GM21619 (cell line): ENCODE data around the gene SLC44A5.
"Not testable (repeated sequence)": the region's sequence is repeated elsewhere in the genome, so short reads cannot be mapped to it uniquely, and the experiment has no call there.

Experiments used
- ATAC-seq: cut with Tn5 transposase; IDR thresholded peaks from one replicate; pipeline ENCODE4 v1.9.1; 2021; ENCODE audit not compliant: unreplicated experiment

SLC44A5 gene

DNA sequence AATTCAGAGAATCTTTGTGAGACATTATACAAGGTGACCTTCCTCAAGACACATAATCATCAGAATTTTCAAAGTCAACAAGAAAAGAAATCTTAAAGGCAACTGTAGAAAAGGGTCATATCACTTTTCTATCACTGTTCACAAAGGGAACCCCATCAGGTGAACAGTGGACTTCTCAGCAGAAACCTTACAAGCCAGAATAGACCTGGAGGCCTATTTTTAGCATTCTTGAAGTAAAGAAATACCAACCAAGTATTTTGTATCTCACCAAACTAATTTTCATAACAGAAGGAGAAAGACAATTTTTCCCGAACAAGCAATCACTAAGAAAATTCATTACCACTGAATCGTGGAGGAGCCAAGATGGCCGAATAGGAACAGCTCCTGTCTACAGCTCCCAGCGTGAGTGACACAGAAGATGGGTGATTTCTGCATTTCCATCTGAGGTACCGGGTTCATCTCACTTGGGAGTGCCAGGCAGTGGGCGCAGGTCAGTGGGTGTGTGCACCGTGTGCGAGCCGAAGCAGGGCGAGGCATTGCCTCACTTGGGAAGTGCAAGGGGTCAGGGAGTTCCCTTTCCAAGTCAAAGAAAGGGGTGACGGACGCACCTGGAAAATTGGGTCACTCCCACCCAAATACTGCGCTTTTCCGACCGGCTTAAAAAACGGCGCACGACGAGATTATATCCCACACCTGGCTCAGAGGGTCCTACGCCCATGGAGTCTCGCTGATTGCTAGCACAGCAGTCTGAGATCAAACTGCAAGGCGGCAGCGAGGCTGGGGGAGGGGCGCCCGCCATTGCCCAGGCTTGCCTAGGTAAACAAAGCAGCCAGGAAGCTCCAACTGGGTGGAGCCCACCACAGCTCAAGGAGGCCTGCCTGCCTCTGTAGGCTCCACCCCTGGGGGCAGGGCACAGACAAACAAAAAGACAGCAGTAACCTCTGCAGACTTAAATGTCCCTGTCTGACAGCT, 235.2 kb downstream of the SLC44A5 start:
- ATAC-seq, result not testable (repeated sequence)

GRCh38 chr1:75373542-75374159, 237.3 kb downstream of the SLC44A5 start:
- ATAC-seq, result no peak

DNA sequence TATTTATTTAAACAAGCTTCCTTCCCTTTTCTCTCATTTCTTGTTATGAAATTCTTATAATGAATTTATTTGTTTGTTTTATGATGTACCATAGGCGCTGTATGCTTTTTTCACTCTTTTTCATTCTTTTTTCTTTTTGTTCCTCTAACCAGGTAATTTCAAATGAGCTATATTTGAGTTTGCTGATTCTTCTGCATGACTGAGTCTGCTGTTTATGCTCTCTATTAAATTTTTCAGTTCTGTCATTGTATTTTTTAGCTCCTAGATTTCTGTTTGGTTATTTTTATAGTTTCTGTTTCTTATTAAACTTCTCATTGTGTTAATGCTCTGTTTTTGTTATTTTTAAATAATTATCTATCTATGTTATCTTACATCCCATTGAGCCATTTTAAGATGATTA, 244.3 kb downstream of the SLC44A5 start:
- ATAC-seq, result no peak

GRCh38 chr1:75361260-75361659, 249.7 kb downstream of the SLC44A5 start:
- no peak for ATAC-seq

DNA sequence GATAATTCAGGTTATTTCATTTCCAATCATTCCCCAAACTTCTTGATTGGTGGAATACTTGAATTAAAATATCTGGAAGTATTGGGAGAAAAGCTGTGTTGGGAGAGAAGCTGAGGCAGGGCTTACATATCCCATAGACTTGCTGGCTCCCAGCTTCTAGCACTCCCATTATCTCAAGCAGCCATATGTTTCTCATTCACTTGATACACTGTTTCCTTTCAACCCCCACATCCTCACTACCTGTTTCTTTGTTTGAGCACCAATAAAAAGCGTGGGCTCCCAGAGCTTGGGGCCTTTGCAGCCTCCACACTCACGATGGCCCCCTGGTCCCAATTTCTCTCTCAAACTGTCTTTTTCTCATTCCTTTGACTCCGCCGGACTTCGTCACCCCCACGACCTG, 256.6 kb downstream of the SLC44A5 start:
- not testable (repeated sequence) for ATAC-seq

- no peak for ATAC-seq
These were observed 257.9 kb downstream of the SLC44A5 start for GRCh38 chr1:75353051-75353450.

GRCh38 chr1:75345538-75346292, 265.2 kb downstream of the SLC44A5 start:
- ATAC-seq, result no peak

DNA sequence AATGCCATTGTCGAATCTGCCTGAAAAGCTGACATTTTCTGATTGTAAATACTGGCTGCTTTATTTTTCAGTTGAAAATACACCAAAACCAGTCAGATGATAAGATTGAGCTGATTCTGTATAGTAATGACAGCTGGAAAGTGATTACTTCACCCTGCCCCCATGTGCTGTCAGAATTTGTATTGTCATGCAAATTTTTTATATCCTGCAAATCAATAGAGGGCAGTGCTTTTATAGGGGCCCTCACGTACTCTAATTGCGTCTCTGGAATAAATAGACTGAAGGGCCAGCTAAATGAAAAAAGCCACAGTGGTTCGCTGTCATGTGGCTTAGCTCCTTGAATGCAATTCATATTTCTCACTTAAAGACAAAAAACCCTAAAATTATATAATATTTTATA, 268.1 kb downstream of the SLC44A5 start:
- no peak for ATAC-seq

DNA sequence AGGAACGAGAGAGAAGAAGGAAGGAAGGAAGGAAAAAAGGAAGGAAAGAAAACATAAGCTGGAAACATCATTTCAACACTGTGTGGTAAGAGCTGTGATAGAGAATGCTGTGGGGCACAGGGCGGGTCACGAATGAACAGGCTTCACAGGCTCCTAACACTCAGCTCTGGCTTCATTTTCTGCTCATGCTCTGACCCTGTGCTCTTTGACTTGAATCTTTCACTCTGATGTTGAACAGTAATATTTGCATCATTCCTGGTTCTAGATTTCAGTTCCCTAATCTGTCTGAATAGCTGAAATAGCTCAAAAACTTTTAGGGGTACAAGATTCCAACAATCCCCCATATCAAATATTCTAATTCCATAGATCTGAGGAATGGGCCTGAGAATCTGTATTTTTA, 269.4 kb downstream of the SLC44A5 start:
- no peak for ATAC-seq

DNA sequence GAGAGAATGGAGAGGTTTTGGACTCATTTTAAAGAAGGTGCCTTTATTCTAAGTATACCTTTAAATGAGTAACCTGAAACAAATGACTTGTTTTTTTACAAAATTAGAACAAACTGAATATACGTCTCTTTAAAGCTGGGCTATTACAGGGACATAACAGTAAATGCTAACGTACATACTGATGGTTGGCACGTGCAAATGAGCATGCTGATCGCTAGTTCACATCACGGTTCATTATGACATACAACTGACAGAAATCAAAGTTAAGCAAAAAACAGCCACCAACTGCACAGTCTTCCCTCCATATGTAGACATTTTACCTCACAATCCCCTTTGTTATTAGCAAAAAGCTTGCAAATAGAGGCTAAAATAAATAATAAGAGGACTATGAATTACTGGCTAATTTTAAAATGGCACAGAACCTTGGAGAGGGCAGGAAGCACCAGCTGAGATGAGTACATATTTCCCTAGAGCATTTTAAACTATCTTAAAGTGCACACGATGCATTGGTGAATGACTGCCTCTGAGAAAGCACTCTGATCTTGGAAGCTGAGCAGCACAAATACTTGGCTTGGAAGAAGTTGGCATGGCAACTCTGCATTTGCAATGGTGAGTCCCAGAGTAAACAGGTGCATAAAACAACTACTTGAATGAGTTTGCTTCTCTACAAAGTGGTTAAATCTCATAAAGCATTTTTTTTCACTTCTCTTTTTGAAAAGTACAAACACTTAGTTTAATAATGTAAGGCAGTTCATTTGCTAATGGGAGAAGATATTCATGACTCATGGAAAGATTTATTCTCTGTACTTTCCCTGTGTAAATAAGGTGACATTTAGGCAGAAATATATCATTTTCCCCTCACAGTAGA, 272.1 kb downstream of the SLC44A5 start:
- ATAC-seq, result peak; percentile 90

GRCh38 chr1:75334876-75335389, 276.0 kb downstream of the SLC44A5 start:
- no peak for ATAC-seq

GRCh38 chr1:75330624-75331023, 280.3 kb downstream of the SLC44A5 start:
- no peak for ATAC-seq

- ATAC-seq, result no peak
These were observed 282.2 kb downstream of the SLC44A5 start for GRCh38 chr1:75328691-75329090.

DNA sequence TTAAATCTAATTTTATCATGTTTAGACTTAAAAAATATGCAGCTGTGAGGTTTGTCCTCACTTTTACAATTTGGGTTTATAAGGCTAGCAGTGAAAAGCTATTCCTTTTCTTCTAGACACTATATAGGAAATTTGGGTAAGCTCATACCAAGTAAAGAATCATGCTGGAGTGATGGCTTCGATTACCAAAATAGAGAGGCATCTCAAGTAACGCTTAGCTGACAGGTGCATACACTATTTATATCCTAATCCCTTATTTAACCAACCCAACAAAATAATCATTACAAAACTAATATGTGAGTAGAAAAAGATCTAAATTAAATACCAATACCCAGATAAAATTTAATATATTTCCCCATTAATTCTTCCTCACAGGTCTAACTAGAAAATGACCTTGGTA, 283.5 kb downstream of the SLC44A5 start:
- ATAC-seq, result no peak

GRCh38 chr1:75317976-75318375, 292.9 kb downstream of the SLC44A5 start:
- no peak for ATAC-seq

- no peak for ATAC-seq
These were observed 294.7 kb downstream of the SLC44A5 start for GRCh38 chr1:75316230-75316629.

- no peak for ATAC-seq
These were observed 298.3 kb downstream of the SLC44A5 start for GRCh38 chr1:75312620-75313019.

- no peak for ATAC-seq
These were observed 300.8 kb downstream of the SLC44A5 start for GRCh38 chr1:75310067-75310466.

GRCh38 chr1:75308365-75308764, 302.5 kb downstream of the SLC44A5 start:
- no peak for ATAC-seq

DNA sequence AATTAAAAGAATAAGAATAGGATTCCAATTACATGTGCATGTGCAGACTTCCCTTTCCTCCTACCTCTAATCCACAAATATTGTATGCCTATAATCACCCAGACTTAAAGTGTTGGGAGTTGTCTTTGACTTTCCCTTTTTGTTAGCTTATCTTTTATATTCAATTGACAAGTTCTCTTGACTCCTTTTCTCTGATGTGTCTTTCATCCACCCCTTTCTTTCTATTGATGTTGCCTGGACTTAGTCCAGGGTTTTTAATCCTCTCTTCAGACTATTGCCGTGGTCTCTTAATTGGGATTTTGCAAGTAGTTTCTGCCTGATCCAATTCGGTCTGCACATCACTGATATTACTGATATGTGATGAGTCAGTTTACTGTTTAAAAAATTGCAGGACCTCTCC, 305.9 kb downstream of the SLC44A5 start:
- no peak for ATAC-seq
